Right ventricle myocardium inferior (tissue), 1 donor: ENCODE measurements around the gene LY86. TPM values are rescaled to one million over a fixed set of nuclear protein-coding genes. Genes with fewer than 3 reads are reported as not detected.
"Not testable (repeated sequence)": the region's sequence is repeated elsewhere in the genome, so short reads cannot be mapped to it uniquely, and the experiment has no call there.

ENCODE experiments used
- ATAC-seq: fragments of 200-7000 bp; cut with Tn5 transposase; one replicate; pipeline ENCODE4 v1.9.1; 2020; ENCODE audit warnings: mild to moderate bottlenecking, moderate library complexity
- DNase-seq: peaks from one replicate; pipeline ENCODE4 v3.0.0; 2021; ENCODE audit errors: missing footprints
- intact Hi-C: fragments of 100-400 bp; cut with DNase I; formaldehyde crosslinking; loops from one replicate; pipeline ENCODE4 v1.11.0; 2022
- total RNA-seq: library from RNA; stranded (reverse); fragmentation: NEBNext Ultra II Directional; extraction: Animal tissue kit (Norgen Biotek cat#: 25700); gene quantifications from one replicate; pipeline ENCODE4 v1.2.1, GENCODE V29; 2021
- donor health status: DM: no; HTN: yes; CAD: no; lungs with severe emphysema.

LY86 gene
- total RNA-seq, 1 donor from 2014 or later: 1.1 TPM

DNA sequence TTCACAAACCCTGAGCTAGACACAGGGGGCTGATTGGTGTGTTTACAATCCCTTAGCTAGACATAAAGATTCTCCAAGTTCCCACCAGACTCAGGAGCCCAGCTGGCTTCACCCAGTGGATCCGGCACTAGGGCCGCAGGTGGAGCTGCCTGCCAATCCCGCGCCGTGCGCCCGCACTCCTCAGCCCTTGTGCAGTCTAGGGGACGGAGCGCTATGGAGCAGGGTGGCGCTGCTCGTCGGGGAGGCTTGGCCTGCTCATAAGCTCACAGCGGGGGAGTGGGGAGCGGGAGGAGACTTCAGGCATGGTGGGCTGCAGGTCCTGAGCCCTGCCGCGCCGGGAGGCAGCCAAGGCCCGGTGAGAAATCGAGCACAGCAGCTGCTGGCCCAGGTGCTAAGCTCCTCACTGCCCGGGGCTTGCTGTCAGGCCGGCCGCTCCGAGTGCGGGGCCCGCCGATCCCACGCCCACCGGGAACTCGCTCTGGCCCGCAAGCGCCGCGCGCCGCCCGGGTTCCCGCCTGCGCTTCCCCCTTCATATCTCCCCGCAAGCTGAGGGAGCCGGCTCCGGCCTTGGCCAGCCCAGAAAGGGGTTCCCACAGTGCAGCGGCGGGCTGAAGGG lies 24.7 kb downstream of the LY86 start:
- DNase-seq, intact Hi-C loops, ATAC-seq: not testable (repeated sequence)

DNA sequence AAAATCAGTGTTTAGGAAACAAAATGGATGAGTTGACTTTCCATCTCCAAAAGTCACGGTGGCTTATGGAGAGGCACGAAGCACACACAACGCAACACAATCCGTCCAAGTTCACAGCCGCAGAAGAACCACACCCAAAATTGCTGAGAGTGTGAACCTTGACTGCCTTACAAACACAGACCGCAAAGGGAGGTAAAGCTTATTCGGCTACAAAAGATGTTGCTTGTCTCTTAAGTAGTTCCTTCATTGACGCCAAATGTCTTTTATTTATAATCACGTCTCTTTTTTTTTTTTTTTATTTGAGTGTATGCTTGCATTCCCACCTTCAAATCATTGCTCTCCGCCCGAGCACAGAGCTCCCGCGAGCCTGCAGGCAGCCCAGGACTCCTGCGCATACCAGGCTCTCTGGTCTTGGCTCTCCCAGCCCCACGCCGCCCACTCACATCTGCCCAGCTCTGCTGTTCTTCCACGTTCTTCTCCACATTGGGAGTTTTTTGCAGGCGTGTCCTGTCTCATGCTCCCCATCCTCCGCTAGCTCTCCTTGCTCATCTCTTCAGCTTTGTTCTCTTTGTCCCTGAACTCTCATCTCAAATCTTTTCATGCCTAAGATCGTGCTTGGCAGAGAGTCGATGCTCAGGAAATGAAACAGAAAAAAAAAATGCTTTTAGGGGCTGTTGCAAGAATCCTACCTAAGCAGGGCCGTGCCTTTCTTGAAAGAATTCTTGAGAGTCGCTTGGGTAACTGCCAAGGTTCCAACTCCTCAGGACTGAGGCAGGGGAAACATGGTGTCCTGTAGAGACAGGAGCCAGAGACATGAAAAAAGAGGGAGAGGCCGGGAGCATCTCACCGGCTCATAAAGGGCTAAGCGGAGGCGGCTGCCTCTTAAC lies 25.8 kb downstream of the LY86 start:
- no peak for DNase-seq
- intact Hi-C loops: no loop called here
- ATAC-seq: no peak

DNA sequence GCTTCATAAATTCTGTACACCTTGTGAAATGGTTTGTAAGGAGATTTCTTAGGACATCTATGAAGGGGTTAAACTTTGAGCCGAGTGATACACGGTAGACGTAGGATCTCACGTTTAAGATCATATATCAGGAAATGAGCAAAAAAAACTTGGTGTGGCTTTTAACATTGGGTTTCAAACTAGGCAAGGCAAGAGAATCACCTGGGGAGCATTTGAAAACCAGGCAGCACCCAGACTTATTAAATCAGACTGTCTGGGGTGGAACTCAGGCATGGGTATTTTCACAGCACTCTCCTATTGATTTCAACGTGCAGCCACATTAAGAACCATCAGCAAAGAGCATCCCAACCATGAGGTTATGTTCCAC lies 26.4 kb downstream of the LY86 start:
- intact Hi-C loops: no loop called here
- no peak for ATAC-seq

DNA sequence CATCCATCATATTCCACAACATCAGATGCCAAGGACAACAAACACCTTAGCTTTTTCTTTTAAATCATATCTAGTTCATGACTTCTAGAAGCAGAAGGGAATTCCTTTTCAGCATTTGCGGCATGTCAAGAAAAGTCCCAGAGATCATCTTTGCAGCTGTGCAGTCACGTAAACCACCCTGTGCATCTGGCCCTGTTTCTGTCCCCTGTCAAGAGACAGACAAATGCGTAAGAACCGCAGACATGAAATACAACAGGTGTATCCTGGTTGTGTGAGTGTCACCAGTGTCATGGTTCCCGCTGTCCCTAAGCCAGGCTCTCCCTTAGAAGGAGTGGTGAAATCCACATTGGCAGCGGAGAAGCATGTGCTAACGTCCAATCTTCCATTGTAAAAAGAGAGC lies 28.1 kb downstream of the LY86 start:
- DNase-seq (no peak), ATAC-seq (no peak)
- intact Hi-C loops: no loop called here

More for the DNA sequence above, 26.4 kb downstream of the LY86 start:
- DNase-seq: no peak

DNA sequence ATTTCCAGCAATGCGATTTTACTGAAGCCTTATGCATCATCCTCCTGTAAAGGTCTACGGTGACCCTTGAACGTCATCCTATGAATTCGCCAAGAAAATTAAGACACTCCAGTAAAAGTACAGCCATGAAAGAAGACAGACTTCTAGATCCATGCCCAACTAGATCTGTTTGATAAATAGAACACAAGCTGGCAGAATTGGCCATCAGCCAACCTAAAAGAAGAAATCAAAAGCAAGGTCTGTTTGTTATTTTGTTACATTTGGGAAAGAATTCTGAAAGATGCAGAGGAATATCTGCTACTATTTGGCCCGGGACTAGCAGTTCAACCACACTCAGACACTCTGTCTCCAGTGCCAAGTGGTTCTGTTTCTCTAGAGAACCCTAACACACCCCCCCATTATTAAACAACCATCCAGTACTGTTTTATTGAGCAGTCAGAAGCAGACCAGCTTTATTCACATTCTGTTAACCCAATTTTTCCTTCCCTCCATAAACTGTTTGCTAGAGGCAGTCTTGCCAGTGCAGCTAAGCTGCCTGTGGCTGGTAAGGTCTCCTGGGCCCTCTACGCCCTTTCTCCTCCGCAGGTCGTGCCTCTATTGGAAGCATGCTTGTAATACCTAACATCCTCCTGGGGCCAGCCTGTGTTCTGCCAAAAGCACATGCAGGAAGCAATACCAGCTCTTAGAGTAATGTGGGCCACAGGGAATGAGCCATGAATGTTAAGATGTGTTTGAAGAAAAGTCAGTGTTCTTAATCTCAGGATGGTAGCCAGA lies 30.7 kb downstream of the LY86 start:
- DNase-seq (no peak), ATAC-seq (no peak)
- intact Hi-C loops: no loop called here

DNA sequence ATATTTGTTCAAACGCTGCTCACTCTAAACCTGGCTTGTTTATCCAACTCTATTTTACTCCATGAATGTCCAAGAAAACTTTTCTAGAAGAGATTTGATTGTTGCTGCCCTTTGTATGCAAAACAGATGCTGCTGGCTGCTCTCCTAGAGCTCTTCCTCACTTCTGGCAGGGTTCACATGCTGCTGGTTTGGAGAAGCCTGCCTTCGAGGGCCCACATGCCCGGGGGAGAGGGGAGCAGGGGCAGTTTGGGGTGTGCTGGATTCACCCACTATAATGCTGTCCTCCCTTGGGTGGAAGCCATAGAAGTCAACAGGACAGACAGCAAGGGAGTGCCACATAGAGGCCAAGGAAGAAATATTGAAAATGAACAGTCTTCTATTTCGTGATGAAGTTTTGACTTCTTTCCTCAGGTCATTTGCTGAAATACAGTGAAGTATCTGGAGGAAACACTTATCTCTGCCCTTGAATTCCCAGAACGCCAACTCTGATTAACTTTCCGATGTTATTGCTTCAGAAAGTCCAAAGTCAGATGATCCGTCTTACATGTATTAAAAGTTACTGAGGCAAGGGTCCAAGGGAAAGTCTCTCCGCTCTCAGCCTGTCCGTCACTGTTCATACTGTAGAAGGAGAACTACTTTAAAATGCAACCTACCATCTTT lies 32.4 kb downstream of the LY86 start:
- intact Hi-C loops: no loop called here
- DNase-seq (no peak), ATAC-seq (no peak)

DNA sequence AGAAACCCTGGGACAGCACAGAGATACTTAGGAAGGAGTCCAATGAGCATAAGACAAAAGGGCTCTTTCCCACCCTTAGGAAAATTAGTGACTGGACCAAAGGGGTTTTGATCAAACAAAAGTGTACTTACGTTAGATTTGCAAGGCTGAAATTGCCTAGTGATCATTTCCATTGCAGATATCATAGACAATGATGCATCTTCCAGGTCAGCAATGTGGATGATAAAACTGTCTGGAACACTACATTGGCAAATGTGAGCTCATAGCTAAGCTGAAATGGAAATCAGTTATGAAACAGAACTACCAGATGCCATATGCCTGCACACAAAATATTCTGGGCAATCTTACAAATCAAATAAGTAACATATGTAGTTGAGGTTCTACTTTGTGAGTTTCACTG lies 34.0 kb downstream of the LY86 start:
- DNase-seq: no peak
- intact Hi-C loops: no loop called here
- ATAC-seq: no peak

DNA sequence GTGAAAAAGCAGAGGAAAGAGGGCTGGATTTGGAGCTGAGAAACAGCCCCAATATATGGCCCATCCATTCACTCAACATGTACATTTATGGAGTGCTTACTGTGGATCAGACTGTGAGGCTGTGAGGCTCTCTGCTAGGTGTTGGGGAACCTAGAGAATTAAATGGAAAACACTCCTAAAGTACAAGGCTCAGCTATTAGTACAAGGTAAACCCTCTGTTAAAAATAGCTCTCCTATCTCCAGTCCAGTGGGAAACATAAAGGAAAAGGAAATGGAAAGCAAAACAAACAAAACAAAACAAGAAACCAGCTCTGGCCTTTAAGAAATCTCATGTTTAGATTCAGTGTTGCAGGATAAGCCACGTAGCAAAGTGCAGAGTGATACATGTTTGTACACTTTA lies 35.0 kb downstream of the LY86 start:
- ATAC-seq (no peak), DNase-seq (no peak)
- intact Hi-C loops: no loop called here

DNA sequence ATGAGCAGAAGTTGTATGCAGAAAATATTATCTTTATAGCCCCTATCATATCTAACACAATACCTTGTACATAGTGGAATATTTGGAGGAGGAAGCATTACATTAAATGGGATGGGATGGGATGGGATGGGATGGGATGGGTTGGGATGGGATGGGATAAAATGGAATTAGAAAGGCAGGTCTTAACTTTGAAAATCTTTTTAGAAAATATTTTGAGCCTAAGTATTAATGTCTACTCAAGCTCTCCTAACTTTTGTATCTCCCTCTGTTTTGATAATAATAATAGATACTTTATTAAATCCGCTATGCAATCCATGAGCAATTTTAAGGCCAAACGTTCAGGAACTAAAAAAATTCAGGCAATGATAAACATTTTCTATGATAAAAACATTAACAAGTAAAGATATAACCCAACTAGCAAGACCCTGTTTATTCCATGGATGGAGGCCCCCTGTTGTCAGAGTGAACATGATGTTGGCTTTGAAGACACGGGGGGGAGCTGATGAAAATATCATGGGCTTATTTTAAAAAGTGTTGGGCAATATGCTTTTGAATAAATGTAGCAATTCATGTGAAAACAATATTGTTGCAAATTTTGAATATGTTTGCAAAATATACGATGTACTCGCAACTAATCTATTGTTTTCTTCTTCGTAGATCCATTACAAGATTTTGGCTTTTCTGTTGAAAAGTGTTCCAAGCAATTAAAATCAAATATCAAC lies 35.9 kb downstream of the LY86 start:
- ATAC-seq (no peak), DNase-seq (no peak)
- intact Hi-C loops: no loop called here

DNA sequence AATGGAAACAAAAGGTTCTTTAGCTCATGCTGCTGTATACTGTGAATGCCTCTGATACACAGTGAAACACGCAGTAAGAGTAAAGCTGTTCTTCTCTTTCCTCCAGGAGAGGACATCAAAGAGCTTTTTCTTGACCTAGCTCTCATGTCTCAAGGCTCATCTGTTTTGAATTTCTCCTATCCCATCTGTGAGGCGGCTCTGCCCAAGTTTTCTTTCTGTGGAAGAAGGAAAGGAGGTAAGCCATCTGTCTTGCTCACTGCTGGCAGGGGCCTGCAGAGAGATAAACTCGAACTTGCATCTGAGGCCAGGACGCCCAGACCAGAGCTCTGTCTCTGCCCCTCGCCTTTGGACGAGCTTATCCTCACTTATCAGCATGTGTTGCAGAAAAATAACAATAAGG lies 37.7 kb downstream of the LY86 start:
- ATAC-seq (no peak), DNase-seq (no peak)
- intact Hi-C loops: no loop called here

DNA sequence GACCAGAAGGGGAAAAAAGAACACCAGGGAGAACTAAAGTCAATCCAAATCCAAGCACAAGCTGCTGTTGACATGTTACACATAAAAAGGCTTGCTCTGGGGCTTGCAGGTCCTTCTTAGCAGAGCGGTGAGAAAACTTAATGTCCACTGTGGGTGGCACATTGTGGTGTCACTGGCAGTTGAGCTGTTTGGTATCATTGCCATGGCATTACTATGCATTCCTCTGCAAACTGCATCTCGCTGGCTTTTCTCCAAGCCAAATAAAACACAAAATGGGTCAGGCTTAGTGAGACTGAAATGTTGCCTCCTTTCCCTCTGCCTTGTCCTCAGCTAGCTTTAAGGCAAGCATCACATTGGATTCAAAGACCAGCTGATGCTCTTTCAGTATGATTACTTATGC lies 40.9 kb downstream of the LY86 start:
- intact Hi-C loops: no loop called here
- ATAC-seq (no peak), DNase-seq (no peak)

DNA sequence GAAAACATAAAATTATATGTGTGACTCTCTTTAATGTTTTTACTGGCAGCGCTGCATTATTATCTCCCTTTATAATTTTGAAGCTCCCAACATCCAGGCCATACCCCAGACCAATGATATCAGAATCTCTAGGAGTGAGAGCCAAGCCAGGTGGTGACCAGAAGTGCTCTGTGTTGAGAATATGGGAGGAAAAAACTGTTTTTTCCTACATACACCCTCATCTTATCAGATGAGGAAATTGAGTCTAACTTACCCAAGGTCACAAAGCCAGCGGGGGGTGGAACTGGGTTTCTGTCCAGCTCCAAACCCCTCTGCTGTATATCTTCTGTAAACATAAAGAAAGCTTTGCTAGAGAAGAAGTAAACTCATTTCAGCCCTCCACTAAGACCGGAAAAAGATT lies 42.5 kb downstream of the LY86 start:
- DNase-seq: no peak
- no peak for ATAC-seq
- intact Hi-C loops: no loop called here

DNA sequence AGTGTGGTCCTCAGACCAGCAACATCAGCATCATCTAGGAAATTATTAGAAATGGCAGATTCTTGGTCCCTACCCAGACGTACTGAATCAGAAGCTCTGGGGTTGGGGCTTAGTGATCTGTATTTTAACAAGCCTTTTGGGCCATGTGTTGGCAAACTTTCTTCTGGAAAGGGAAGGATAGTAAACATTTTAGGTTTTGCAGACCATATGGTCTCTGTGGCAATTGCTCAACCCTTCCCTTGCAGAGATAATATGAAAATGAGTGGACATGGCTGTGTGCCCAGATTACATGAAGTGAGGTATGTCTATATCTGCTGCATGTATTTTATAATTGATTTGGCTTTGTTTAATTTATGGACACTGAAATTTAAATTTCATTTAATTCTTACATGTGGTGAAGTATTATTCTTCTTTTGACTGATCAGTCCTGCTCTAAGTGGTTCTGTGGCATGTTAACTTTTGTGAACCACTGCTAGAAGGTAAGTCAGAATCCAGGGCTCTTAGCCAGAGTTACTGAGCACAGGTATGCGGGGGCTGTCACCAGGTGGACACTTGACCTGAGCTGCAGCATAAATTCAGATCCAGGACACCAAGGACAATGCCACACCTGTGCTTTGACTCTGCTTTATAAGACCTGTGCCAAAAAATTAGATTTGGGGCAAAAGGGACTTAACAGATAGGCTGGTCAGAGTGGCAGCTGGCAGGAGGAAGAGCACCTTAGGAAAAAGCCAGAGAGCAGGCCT lies 43.2 kb downstream of the LY86 start:
- no peak for DNase-seq
- ATAC-seq: no peak
- intact Hi-C loops: no loop called here

DNA sequence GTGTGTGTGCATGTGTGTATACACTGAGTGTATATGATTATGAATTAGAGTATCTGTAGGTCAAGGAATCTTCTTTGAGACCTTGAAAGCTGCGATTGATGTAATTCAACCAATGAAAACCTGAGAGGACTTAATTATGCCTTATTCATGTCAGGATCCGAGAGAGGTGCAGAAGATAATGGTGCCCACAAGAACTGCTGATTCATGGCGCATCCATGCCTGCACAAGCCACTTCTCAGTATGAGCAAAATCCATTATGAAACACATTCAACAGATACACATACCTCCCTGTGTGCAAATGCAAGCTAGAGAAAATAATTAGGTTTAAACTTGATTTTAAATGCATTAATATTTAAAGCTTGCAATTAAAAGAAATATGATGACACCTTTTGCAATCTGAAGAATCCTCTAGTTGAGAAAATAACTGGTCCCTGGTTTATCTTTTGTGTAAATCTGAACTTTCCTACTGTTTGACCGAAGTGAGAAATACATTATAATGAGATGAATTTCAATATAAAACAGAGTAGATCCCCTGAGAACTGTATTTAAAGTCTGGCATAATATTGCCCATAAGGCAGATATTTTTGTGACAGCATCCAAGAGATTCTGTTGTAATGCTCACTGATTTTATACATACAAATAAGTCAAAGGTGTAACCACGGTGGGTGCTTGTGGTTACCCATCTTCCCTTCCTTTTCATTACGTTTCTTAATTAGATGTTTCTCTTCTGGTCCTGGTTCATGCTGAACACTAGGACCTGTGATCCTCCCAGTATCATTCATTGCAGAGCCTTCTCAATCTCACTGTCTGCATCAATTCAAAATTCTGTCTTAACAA lies 45.6 kb downstream of the LY86 start:
- intact Hi-C loops: no loop called here
- ATAC-seq: no peak
- DNase-seq: no peak

DNA sequence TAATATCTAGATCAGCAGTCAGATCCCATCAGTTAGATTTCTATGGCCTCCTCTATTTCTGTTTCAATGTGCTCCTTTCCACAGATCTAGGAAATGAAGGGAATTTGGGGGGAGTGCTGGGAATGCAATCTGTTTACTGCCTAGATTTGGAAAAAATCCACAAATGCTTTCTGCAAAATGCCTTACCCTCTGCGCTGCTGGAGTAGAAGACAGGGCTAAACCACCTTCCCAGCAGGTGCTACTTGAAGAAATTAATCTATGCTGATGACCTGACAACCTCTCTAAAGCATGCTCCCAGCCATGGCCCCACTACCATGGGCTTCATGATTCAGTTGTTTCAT lies 46.2 kb downstream of the LY86 start:
- intact Hi-C loops: no loop called here
- DNase-seq (no peak), ATAC-seq (no peak)

DNA sequence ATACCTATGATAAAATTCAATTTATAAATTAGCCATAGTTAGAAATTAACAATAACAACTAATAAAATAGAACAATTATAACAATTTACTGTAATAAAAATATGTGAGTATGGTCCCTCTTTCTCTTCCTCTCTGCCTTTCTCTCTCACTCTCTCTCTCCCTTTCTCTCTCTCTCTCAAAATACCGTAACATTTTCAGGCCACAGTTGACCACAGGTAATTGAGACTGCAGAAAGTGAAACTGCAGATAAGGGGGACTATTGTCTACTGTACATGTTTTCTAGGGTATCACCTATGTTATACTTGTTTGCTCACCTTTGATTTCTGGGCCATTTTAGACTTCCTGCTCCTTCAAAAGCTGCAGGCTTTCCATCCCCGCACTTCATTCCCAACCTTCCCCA lies 46.8 kb downstream of the LY86 start:
- DNase-seq (no peak), ATAC-seq (no peak)
- intact Hi-C loops: no loop called here

DNA sequence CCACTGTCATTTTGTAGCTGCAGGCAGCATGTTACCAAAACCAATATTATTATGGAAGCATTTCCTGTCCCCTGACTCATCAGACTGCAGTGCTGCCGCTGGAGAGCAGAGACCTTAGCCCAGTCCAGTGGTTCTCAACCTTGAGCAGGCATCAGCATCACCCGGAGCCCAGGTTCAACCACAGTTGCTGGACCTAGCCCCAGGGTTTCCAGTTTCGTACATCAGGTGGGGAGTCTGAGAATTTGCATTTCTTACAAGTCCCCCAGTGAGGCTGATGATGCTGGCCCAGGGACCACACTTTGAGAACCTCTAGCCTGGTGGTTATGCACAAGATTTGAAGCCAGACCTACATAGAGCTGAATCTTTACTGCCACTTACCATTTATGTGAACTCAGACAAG lies 47.3 kb downstream of the LY86 start:
- DNase-seq (no peak), ATAC-seq (no peak)
- intact Hi-C loops: no loop called here
